Measurements from ENCODE around the gene BCAP31. TPM values are rescaled to one million over a fixed set of nuclear protein-coding genes. Genes with fewer than 3 reads are reported as not detected.
A peak's percentile ranks its signal among the peaks of the same experiment; 100 is the strongest.

Gene BCAP31
- total and polyA plus RNA-seq, 2 of the 13 experiments (the other 11 are each of a cell fraction or from before 2014, with no cell fraction given) = 139 to 178 TPM

- POLR2A ChIA-PET = interaction anchor here (0.6 to 1.2 kb wide), 4 partner anchors 9 to 711 kb away, joined by 3 to 4 read pairs (median 3); partner anchors contain the start of genes IDH3G and SSR4
- under 1% methylated on average over 10 of the region's 21 CpGs for WGBS (ENCODE audit: low lambda C conversion rate)
- ATAC-seq (peak; percentile 29), FAIRE-seq (no peak), DNase-seq (ENCODE audit: low spot score) (peak; percentile 43)
- peak overlapping the region; percentile 74 for H3K4me2 ChIP-seq (ENCODE audit: low read depth, low read length)
- intact Hi-C loops (cut with micrococcal nuclease; ENCODE audit: unreplicated experiment) (no loop called here), in situ Hi-C loops (cut with HindIII; ENCODE audit: extremely low pct_ligation_motif_present, low pct_unique_long_range_greater_than_20kb) (no loop called here)
- BruUV-seq (replicated peaks) = no TSS peak
- H3K79me2 ChIP-seq (ENCODE audit: insufficient read depth, low read length) = peaks cover 13% of the 10 kb centered on the region
- no peaks in the 10 kb centered on the region for H3K27me3 ChIP-seq (ENCODE audit: control insufficient read depth in 1 of 2, insufficient read depth in 2 of 2, low read length in 2 of 2)
- peak overlapping the region; percentile 76 for H3K27ac ChIP-seq (ENCODE audit: extremely low read length, insufficient read depth, low read length)
- no peaks in the 10 kb centered on the region for H3K9me3 ChIP-seq (ENCODE audit: low read length)
- CTCF ChIA-PET (ENCODE audit: low intra/inter-chr PET ratio, low total read pairs) = no interaction called here
- H3K36me3 ChIP-seq (replicated peaks in 1 of 2; ENCODE audit: control insufficient read depth in 1 of 2, insufficient read depth in 2 of 2, low read length in 2 of 2) = no peaks in the 10 kb centered on the region; a peak in 1 of 5 replicates
- peaks cover 35% of the 10 kb centered on the region for H3K4me1 ChIP-seq (ENCODE audit: insufficient read depth, low read length)
- H3K9ac ChIP-seq (ENCODE audit: insufficient read depth, low read depth, low read length) = peak overlapping the region; percentile 71
- H2AFZ ChIP-seq (ENCODE audit: low read length) = no peak overlapping the region
- H4K20me1 ChIP-seq (ENCODE audit: insufficient read depth, low read length) = peaks cover 3% of the 10 kb centered on the region; the same call in 1 of the 2 replicates
- H3K4me3 ChIP-seq (replicated peaks in 1 of 3; ENCODE audit: insufficient read depth in 1 of 3, low read depth in 2 of 3, low read length in 3 of 3) = peak overlapping the region; percentile 54 to 73 (median 60)
- peak; percentile 74 for TF ChIP-seq MED1 (CRISPR knock-in tag; IDR thresholded peaks at IDR 0.05)
- TF ChIP-seq PATZ1 (CRISPR knock-in tag; IDR thresholded peaks at IDR 0.05) = peak; percentile 45; the same call in 1 of the 2 replicates
- TF ChIP-seq HNRNPL (IDR thresholded peaks at IDR 0.05; ENCODE audit: low read depth, low read length) = peak; percentile 72; the same call in 1 of the 2 replicates
- peak; percentile 46; the same call in 1 of the 2 replicates for TF ChIP-seq ZNF746 (CRISPR knock-in tag; IDR thresholded peaks at IDR 0.05)
- peak; percentile 62 for TF ChIP-seq POLR2AphosphoS5 (IDR thresholded peaks at IDR 0.05; ENCODE audit: low read depth, low read length)
- peak; percentile 76 for TF ChIP-seq SOX5 (CRISPR knock-in tag; IDR thresholded peaks at IDR 0.05; ENCODE audit: borderline replicate concordance)
- peak; percentile 2 for TF ChIP-seq YY1 (IDR thresholded peaks at IDR 0.05; ENCODE audit: insufficient read depth, insufficient replicate concordance, low read depth, low read length)
- no peak for TF ChIP-seq SOX6 (IDR thresholded peaks at IDR 0.05)
- peak; percentile 76 for TF ChIP-seq SOX6 (CRISPR knock-in tag; IDR thresholded peaks at IDR 0.05)
- TF ChIP-seq SAP130 (CRISPR knock-in tag; IDR thresholded peaks at IDR 0.05; ENCODE audit: low read depth) = peak; percentile 35; the same call in 1 of the 2 replicates
- 0 out of 2 replicates have a peak, but pooled peaks have one; percentile 59 for TF ChIP-seq ZBTB10 (CRISPR knock-in tag; IDR thresholded peaks at IDR 0.05; ENCODE audit: borderline replicate concordance)
- 0 out of 2 replicates have a peak, but pooled peaks have one; percentile 28 for TF ChIP-seq TCF7 (IDR thresholded peaks at IDR 0.05; ENCODE audit: low read depth)
- no peak for TF ChIP-seq ZNF382 (CRISPR knock-in tag; IDR thresholded peaks at IDR 0.05; ENCODE audit: borderline replicate concordance)
- peak; percentile 74 for TF ChIP-seq SOX13 (IDR thresholded peaks at IDR 0.05)
- TF ChIP-seq SOX13 (CRISPR knock-in tag; conservative IDR thresholded peaks at IDR 0.05 in 1 of 2, IDR thresholded peaks at IDR 0.05 in 1 of 2) = peak in 1 of 2 experiments; percentile 68; a peak in 2 of 4 replicates
- peak; percentile 38; the same call in 1 of the 2 replicates for TF ChIP-seq PITX1 (CRISPR knock-in tag; IDR thresholded peaks at IDR 0.05)
- TF ChIP-seq ETV5 (CRISPR knock-in tag; IDR thresholded peaks at IDR 0.05; ENCODE audit: borderline replicate concordance) = peak; percentile 16; the same call in 1 of the 2 replicates
These were observed 39.6 kb downstream of the BCAP31 start for GRCh38 chrX:153684467-153685155.

Data from HepG2 (cell line).